BJ (cell line): Measurements from ENCODE around the gene SPATS1. TPM values are rescaled to one million over a fixed set of nuclear protein-coding genes. Genes with fewer than 3 reads are reported as not detected.

ENCODE experiments used
- CTCF ChIA-PET: fragments of 350-600 bp; formaldehyde crosslinking; extraction: SDS; loops from one replicate; lab custom pipeline; 2021; ENCODE audit warnings: antibody characterized with exemption, inconsistent platforms; lab: Yijun Ruan, JAX
- POLR2A ChIA-PET: fragments of 300-600 bp; sonication (Branson Sonifier 250); formaldehyde crosslinking; extraction: SDS; loops from one replicate; lab custom pipeline; 2021; ENCODE audit warnings: antibody characterized with exemption; lab: Charles Lee
- DNase-seq: peaks from one replicate; pipeline ENCODE4 v3.0.0-alpha.2; 2011; ENCODE audit warnings: low read depth
- H3K27me3 ChIP-seq: 2 replicates; pipeline ENCODE4 v1.6.0; 2011; ENCODE audit warnings: low read length; ENCODE audit not compliant: control insufficient read depth, insufficient read depth
- H3K36me3 ChIP-seq: 2 replicates; pipeline ENCODE4 v1.5.1; 2011; ENCODE audit warnings: low read length; ENCODE audit not compliant: control insufficient read depth, insufficient read depth
- H3K4me3 ChIP-seq: 2 replicates; pipeline ENCODE4 v1.5.1; 2011; ENCODE audit warnings: low read depth, mild to moderate bottlenecking, control low read depth, low read length
- CTCF ChIP-seq: IDR thresholded peaks from 2 replicates; pipeline ENCODE4 v1.5.1; 2011; ENCODE audit warnings: low read depth, mild to moderate bottlenecking, control low read depth, inconsistent platforms, low read length, moderate library complexity; ENCODE audit not compliant: insufficient read depth
- polyA plus RNA-seq: library from polyadenylated mRNA; depleted of rRNA; stranded (reverse); fragments of >200 nt; gene quantifications from 2 replicates; pipeline ENCODE4 v1.2.3, GENCODE V29; 2011

The SPATS1 gene
- polyA plus RNA-seq, 1 experiment = not detected

- ChIA-PET POLR2A (no interaction called here), CTCF (interaction anchor here (0.6 to 5.8 kb wide), 18 partner anchors 8 to 141 kb away, joined by 3 to 47 read pairs (median 4); partner anchors contain the start of genes AARS2 and SPATS1)
- H3K27me3 ChIP-seq = no peaks in the 10 kb centered on the region
- H3K4me3 ChIP-seq = no peak overlapping the region
- peaks cover 51% of the 10 kb centered on the region for H3K36me3 ChIP-seq
- DNase-seq = no peak
- TF ChIP-seq CTCF = no peak
Observed at GRCh38 chr6:44305200-44305725, 37.2 kb upstream of the SPATS1 start.

GRCh38 chr6:44306710-44307109 is 35.7 kb upstream of the SPATS1 start:
- CTCF ChIA-PET = interaction anchor here (0.8 to 5.5 kb wide), 2 partner anchors 8 to 39 kb away, joined by 3 to 38 read pairs; no protein-coding TSS in a partner anchor
- Histone ChIP-seq H3K27me3 (no peaks in the 10 kb centered on the region), H3K4me3 (no peak overlapping the region), H3K36me3 (peaks cover 58% of the 10 kb centered on the region)
- DNase-seq = no peak
- TF ChIP-seq CTCF = no peak
- POLR2A ChIA-PET = no interaction called here

- DNase-seq = no peak
- H3K4me3 ChIP-seq = no peak overlapping the region
- no peak for TF ChIP-seq CTCF
- POLR2A ChIA-PET = no interaction called here
- CTCF ChIA-PET = interaction anchor here (0.8 to 1.2 kb wide), 2 partner anchors 9 to 39 kb away, joined by 3 read pairs; no protein-coding TSS in a partner anchor
- H3K36me3 ChIP-seq = peaks cover 53% of the 10 kb centered on the region
- H3K27me3 ChIP-seq = no peaks in the 10 kb centered on the region
Observed at GRCh38 chr6:44307217-44307616, 35.2 kb upstream of the SPATS1 start.

GRCh38 chr6:44309092-44309491 is 33.4 kb upstream of the SPATS1 start:
- peak; percentile 8 for DNase-seq
- TF ChIP-seq CTCF = no peak
- ChIA-PET CTCF (interaction anchor here (0.6 to 1.5 kb wide), 5 partner anchors 24 to 136 kb away, joined by 3 to 8 read pairs (median 4); partner anchors contain the start of gene SLC29A1), POLR2A (no interaction called here)
- Histone ChIP-seq H3K27me3 (no peaks in the 10 kb centered on the region), H3K36me3 (peaks cover 38% of the 10 kb centered on the region), H3K4me3 (no peak overlapping the region)

- no peak for DNase-seq
- peaks cover 32% of the 10 kb centered on the region for H3K36me3 ChIP-seq
- ChIA-PET CTCF (interaction anchor here (0.9 to 1.5 kb wide), 4 partner anchors 24 to 137 kb away, joined by 3 to 8 read pairs (median 4); partner anchors contain the start of gene SLC29A1), POLR2A (no interaction called here)
- H3K4me3 ChIP-seq = no peak overlapping the region
- no peaks in the 10 kb centered on the region for H3K27me3 ChIP-seq
- TF ChIP-seq CTCF = no peak
Observed at GRCh38 chr6:44309631-44310030, 32.8 kb upstream of the SPATS1 start.
